PC-3 (cell line): ENCODE data around the gene PCDH15. TPM values are rescaled to one million over a fixed set of nuclear protein-coding genes. Genes with fewer than 3 reads are reported as not detected.

Source experiments
- ATAC-seq: fragments of 200-7000 bp; cut with Tn5 transposase; 2 replicates; pipeline ENCODE4 v1.9.1; 2020; ENCODE audit warnings: mild to moderate bottlenecking, moderate library complexity
- BruUV-seq: library from RNA; stranded (reverse); fragments of 400-500 nt; replicated peaks from 2 replicates; lab custom pipeline; 2021; lab: Mats Ljungman, UMichigan
- CTCF ChIA-PET: fragments of 300-600 bp; sonication (Branson Sonifier 250); formaldehyde crosslinking; loops from one replicate; lab custom pipeline; 2022; ENCODE audit warnings: antibody characterized with exemption; lab: Charles Lee
- POLR2A ChIA-PET: fragments of 300-600 bp; sonication (Branson Sonifier 250); formaldehyde crosslinking; loops from one replicate; lab custom pipeline; 2022; ENCODE audit warnings: antibody characterized with exemption; ENCODE audit not compliant: unreplicated experiment; lab: Charles Lee
- DNase-seq: peaks from one replicate; pipeline ENCODE4 v3.0.0-alpha.2; 2015
- H2AFZ ChIP-seq: fragments of 300-600 bp; sonication (generic); 2 replicates; pipeline ENCODE4 v1.6.0; 2016; ENCODE audit warnings: antibody characterized with exemption, low read length
- H3F3A ChIP-seq: fragments of 300-600 bp; sonication (generic); one replicate; pipeline ENCODE4 v1.6.0; 2017; ENCODE audit warnings: antibody characterized with exemption, low read length, control low read depth, mild to moderate bottlenecking; ENCODE audit not compliant: unreplicated experiment
- H3K27ac ChIP-seq: fragments of 300-600 bp; sonication (generic); 2 replicates; pipeline ENCODE4 v1.5.1; 2016; ENCODE audit warnings: mild to moderate bottlenecking, low read length
- H3K27me3 ChIP-seq: fragments of 300-600 bp; sonication (generic); 2 replicates; pipeline ENCODE4 v1.6.1; 2016; ENCODE audit warnings: low read length, mixed read lengths
- H3K36me3 ChIP-seq: fragments of 300-600 bp; sonication (generic); 2 replicates; pipeline ENCODE4 v1.6.1; 2016; ENCODE audit warnings: low read depth, mixed run types, low read length, mixed read lengths
- H3K4me1 ChIP-seq: fragments of 300-600 bp; sonication (generic); 2 replicates; pipeline ENCODE4 v1.5.1; 2016; ENCODE audit warnings: low read length; ENCODE audit not compliant: insufficient read depth
- H3K4me2 ChIP-seq: fragments of 300-600 bp; sonication (generic); 2 replicates; pipeline ENCODE4 v1.6.0; 2016; ENCODE audit warnings: low read length
- H3K4me3 ChIP-seq: fragments of 300-600 bp; sonication (generic); 2 replicates; pipeline ENCODE4 v1.5.1; 2016; ENCODE audit warnings: mild to moderate bottlenecking, low read length, mixed read lengths
- H3K79me2 ChIP-seq: fragments of 300-600 bp; sonication (generic); 2 replicates; pipeline ENCODE4 v1.6.1; 2017; ENCODE audit warnings: low read length, mixed read lengths
- H3K9ac ChIP-seq: fragments of 300-600 bp; sonication (generic); 2 replicates; pipeline ENCODE4 v1.6.0; 2016; ENCODE audit warnings: mild to moderate bottlenecking, low read length
- H3K9me2 ChIP-seq: fragments of 300-600 bp; sonication (generic); replicated peaks from 2 replicates; pipeline ENCODE4 v1.6.1; 2016; ENCODE audit warnings: mixed run types, low read length, mixed read lengths
- H3K9me3 ChIP-seq: fragments of 300-600 bp; sonication (generic); 2 replicates; pipeline ENCODE4 v1.6.1; 2016; ENCODE audit warnings: low read length, mixed read lengths
- H4K20me1 ChIP-seq: fragments of 300-600 bp; sonication (generic); 2 replicates; pipeline ENCODE4 v1.6.1; 2016; ENCODE audit warnings: low read length, mixed read lengths
- EZH2 ChIP-seq: fragments of 300-600 bp; sonication (generic); IDR thresholded peaks from one replicate; pipeline ENCODE4 v1.6.1; 2017; ENCODE audit warnings: antibody characterized with exemption, mild to moderate bottlenecking, low read length; ENCODE audit not compliant: unreplicated experiment
- EZH2phosphoT487 ChIP-seq: fragments of 300-600 bp; sonication (generic); IDR thresholded peaks from 2 replicates; pipeline ENCODE4 v1.6.1; 2018; ENCODE audit warnings: mild to moderate bottlenecking, antibody characterized with exemption, low read length, borderline replicate concordance
- intact Hi-C: fragments of 100-400 bp; cut with micrococcal nuclease; formaldehyde crosslinking; loops from 2 replicates; pipeline ENCODE4 v1.9.0; 2023
- total RNA-seq: library from RNA; depleted of rRNA; stranded (reverse); fragments of >200 nt; gene quantifications from 2 replicates; pipeline ENCODE4 v1.2.3, GENCODE V29; 2014
- TF ChIP-seq, protein P1 (sequence below): fragments of 300-600 bp; sonication (generic); conservative IDR thresholded peaks from 2 replicates; pipeline ENCODE4 v1.5.1; 2017; ENCODE audit warnings: antibody characterized with exemption, low read depth, mild to moderate bottlenecking, low read length

PCDH15 gene
- total RNA-seq, 1 experiment from 2014 or later: not detected

DNA sequence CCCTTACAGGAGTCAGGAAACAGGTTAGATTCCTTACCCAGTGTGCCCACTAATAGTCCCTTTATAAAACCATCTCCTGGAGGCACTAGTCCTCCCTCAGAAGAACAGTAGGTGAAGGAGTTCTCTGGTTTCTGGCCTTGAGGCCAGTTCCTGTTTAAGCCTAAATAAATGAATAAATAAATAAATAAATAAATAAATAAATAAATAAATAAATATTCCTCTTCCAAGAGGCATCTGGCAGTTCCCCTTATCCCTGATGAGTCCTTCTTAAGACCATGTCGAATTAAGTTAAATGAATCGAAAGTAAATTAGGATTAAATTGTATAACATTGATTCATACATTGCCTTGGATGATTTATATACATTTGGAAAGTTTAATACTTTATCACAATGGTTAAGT, 223.3 kb downstream of the PCDH15 start:
- Histone ChIP-seq H3K4me2 (no peak overlapping the region), H3K36me3 (no peaks in the 10 kb centered on the region), H3K27ac (no peak overlapping the region), H3K9me2 (no peaks in the 10 kb centered on the region), H3K4me3 (no peak overlapping the region), H3K27me3 (no peaks in the 10 kb centered on the region), H3K4me1 (peaks cover 19% of the 10 kb centered on the region), H3K9me3 (no peaks in the 10 kb centered on the region), H2AFZ (no peak overlapping the region), H3K79me2 (no peaks in the 10 kb centered on the region), H3K9ac (no peak overlapping the region), H4K20me1 (no peaks in the 10 kb centered on the region), H3F3A (no peaks in the 10 kb centered on the region)
- ChIA-PET CTCF (no interaction called here), POLR2A (no interaction called here)
- ATAC-seq (no peak), DNase-seq (no peak)
- BruUV-seq: no TSS peak
- TF ChIP-seq EZH2: no peak
- no peak for TF ChIP-seq EZH2phosphoT487
- TF ChIP-seq, protein P1, sequence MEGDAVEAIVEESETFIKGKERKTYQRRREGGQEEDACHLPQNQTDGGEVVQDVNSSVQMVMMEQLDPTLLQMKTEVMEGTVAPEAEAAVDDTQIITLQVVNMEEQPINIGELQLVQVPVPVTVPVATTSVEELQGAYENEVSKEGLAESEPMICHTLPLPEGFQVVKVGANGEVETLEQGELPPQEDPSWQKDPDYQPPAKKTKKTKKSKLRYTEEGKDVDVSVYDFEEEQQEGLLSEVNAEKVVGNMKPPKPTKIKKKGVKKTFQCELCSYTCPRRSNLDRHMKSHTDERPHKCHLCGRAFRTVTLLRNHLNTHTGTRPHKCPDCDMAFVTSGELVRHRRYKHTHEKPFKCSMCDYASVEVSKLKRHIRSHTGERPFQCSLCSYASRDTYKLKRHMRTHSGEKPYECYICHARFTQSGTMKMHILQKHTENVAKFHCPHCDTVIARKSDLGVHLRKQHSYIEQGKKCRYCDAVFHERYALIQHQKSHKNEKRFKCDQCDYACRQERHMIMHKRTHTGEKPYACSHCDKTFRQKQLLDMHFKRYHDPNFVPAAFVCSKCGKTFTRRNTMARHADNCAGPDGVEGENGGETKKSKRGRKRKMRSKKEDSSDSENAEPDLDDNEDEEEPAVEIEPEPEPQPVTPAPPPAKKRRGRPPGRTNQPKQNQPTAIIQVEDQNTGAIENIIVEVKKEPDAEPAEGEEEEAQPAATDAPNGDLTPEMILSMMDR: no peak
- intact Hi-C loops: no loop called here

DNA sequence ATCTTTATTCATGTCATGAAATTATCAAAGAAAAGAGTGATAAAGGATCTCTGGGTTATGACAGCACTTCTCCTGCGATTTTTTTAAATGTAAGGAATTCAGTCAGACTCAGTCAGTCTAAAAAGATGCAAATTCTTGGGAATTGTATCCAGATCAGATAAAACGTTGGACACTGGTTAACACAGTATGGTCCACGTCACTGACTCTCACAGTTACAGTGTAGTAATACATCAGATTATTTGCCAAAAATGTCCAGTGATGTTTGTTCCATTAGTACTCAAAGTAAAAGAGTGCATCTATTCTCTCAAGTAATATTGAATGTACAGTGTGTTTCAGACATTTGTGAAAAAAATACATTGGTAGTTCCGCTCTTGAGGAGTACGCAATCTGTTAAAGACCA, 224.5 kb downstream of the PCDH15 start:
- intact Hi-C loops: no loop called here
- ATAC-seq (no peak), DNase-seq (no peak)
- Histone ChIP-seq H3K4me3 (no peak overlapping the region), H3F3A (no peaks in the 10 kb centered on the region), H3K27ac (no peak overlapping the region), H3K9me3 (0 out of 2 replicates have a peak, but pooled peaks cover under 1% of the 10 kb centered on the region), H3K36me3 (no peaks in the 10 kb centered on the region), H3K4me1 (peaks cover 16% of the 10 kb centered on the region), H3K9ac (no peak overlapping the region), H3K27me3 (no peaks in the 10 kb centered on the region), H2AFZ (no peak overlapping the region), H3K9me2 (no peaks in the 10 kb centered on the region), H3K79me2 (no peaks in the 10 kb centered on the region), H3K4me2 (no peak overlapping the region), H4K20me1 (no peaks in the 10 kb centered on the region)
- TF ChIP-seq EZH2phosphoT487: no peak
- TF ChIP-seq EZH2: no peak
- TF ChIP-seq, protein P1: no peak
- CTCF ChIA-PET: interaction anchor here (0.6 kb wide), 1 partner anchor 220 kb away, joined by 3 read pairs; no protein-coding TSS in a partner anchor
- BruUV-seq: no TSS peak
- POLR2A ChIA-PET: no interaction called here

- Histone ChIP-seq H3F3A (no peaks in the 10 kb centered on the region), H4K20me1 (no peaks in the 10 kb centered on the region), H3K4me1 (no peaks in the 10 kb centered on the region), H3K79me2 (no peaks in the 10 kb centered on the region), H3K9me3 (no peaks in the 10 kb centered on the region), H3K27ac (no peak overlapping the region), H3K4me3 (no peak overlapping the region), H3K27me3 (no peaks in the 10 kb centered on the region), H3K36me3 (no peaks in the 10 kb centered on the region), H3K9ac (no peak overlapping the region), H3K9me2 (no peaks in the 10 kb centered on the region), H3K4me2 (no peak overlapping the region), H2AFZ (no peak overlapping the region)
- intact Hi-C loops: no loop called here
- ChIA-PET POLR2A (no interaction called here), CTCF (no interaction called here)
- peak; percentile 33 for DNase-seq
- TF ChIP-seq EZH2phosphoT487: no peak
- no peak for TF ChIP-seq EZH2
- TF ChIP-seq, protein P1: no peak
- peak; percentile 38; the same call in 1 of the 2 replicates for ATAC-seq
- no TSS peak for BruUV-seq
These were observed 241.5 kb downstream of the PCDH15 start for GRCh38 chr10:54559498-54559897.
